NCI-H1092 (cell line): ENCODE measurements around the gene TMEM225B.
"Not testable (repeated sequence)": the region's sequence is repeated elsewhere in the genome, so short reads cannot be mapped to it uniquely, and the experiment has no call there.

ENCODE experiments used
- DNase-seq: peaks from one replicate; lab custom pipeline; 2025; lab: John Stamatoyannopoulos, UW

TMEM225B gene

GRCh38 chr7:99654626-99655025 is 56.6 kb downstream of the TMEM225B start:
- not testable (repeated sequence) for DNase-seq

- not testable (repeated sequence) for DNase-seq
Observed at GRCh38 chr7:99657879-99658278, 59.8 kb downstream of the TMEM225B start.
